ENCODE measurements around the gene TREM2. TPM values are rescaled to one million over a fixed set of nuclear protein-coding genes. Genes with fewer than 3 reads are reported as not detected.

Gene TREM2
- total RNA-seq, 1 donor: under 0.01 TPM

DNA sequence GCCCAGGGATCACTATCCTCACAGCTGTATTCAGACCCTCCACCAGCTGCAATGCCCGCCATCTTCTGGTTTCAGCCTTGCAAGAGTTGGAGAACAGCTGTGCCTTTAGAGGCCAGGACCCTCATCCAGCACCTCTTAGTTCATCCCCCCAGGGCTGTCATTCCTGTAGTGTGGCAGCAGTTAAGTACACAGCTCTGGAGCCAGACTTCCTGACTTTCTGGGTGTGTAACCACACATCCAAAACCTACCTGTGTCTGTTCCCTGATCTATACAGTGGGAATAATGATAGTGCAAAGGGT lies 452 bp upstream of the TREM2 start:
- no peak for DNase-seq (ENCODE audit: insufficient read length, low spot score, missing footprints)
- Histone ChIP-seq H3K4me1 (ENCODE audit: insufficient read depth, low read length) (no peaks in the 10 kb centered on the region), H2AFZ (ENCODE audit: low read length) (no peak overlapping the region), H3K4me2 (ENCODE audit: insufficient read depth, low read length) (no peak overlapping the region), H3K9me3 (ENCODE audit: low read depth, low read length) (no peaks in the 10 kb centered on the region), H3K27ac (ENCODE audit: low read depth, low read length) (no peak overlapping the region), H4K20me1 (ENCODE audit: insufficient read depth, low read length) (no peaks in the 10 kb centered on the region), H3K36me3 (ENCODE audit: insufficient read depth, low read length) (no peaks in the 10 kb centered on the region), H3K79me2 (ENCODE audit: insufficient read depth, low read length) (no peaks in the 10 kb centered on the region), H3K27me3 (ENCODE audit: insufficient read depth, low read length) (no peaks in the 10 kb centered on the region), H3K4me3 (ENCODE audit: insufficient read depth, low read length) (no peak overlapping the region)
- TF ChIP-seq CTCF (IDR thresholded peaks at IDR 0.05; ENCODE audit: extremely low read depth, low read depth, low read length): no peak

- Histone ChIP-seq H3K4me3 (ENCODE audit: insufficient read depth, low read length) (no peak overlapping the region), H3K27ac (ENCODE audit: low read depth, low read length) (no peak overlapping the region), H3K36me3 (ENCODE audit: insufficient read depth, low read length) (no peaks in the 10 kb centered on the region), H3K79me2 (ENCODE audit: insufficient read depth, low read length) (no peaks in the 10 kb centered on the region), H4K20me1 (ENCODE audit: insufficient read depth, low read length) (no peaks in the 10 kb centered on the region), H3K4me1 (ENCODE audit: insufficient read depth, low read length) (no peaks in the 10 kb centered on the region), H3K9me3 (ENCODE audit: low read depth, low read length) (no peaks in the 10 kb centered on the region), H3K4me2 (ENCODE audit: insufficient read depth, low read length) (no peak overlapping the region), H3K27me3 (ENCODE audit: insufficient read depth, low read length) (no peaks in the 10 kb centered on the region), H2AFZ (ENCODE audit: low read length) (no peak overlapping the region)
- no peak for DNase-seq (ENCODE audit: insufficient read length, low spot score, missing footprints)
- TF ChIP-seq CTCF (IDR thresholded peaks at IDR 0.05; ENCODE audit: extremely low read depth, low read depth, low read length): no peak
Observed at GRCh38 chr6:41161851-41162552, 914 bp downstream of the TREM2 start.

DNA sequence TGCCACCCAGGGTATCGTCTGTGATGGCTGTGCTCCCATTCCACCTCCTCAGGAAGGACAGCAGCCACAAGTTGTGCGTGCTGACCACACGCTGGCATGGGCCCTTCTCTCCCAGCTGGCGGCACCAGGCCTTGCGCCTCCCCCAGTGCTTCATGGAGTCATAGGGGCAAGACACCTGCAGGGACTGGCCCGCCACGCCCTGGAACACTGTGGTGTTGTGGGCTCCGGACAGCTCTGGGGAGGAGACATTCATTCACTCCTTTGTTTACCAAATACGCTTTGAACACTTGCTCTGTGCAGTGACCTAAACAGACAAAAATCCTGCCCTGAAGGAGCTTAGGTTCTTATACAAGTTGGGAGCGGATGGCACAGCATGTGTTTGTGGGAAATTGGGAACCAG lies 1.5 kb downstream of the TREM2 start:
- Histone ChIP-seq H2AFZ (ENCODE audit: low read length) (no peak overlapping the region), H3K4me3 (ENCODE audit: insufficient read depth, low read length) (no peak overlapping the region), H3K27me3 (ENCODE audit: insufficient read depth, low read length) (no peaks in the 10 kb centered on the region), H3K36me3 (ENCODE audit: insufficient read depth, low read length) (no peaks in the 10 kb centered on the region), H4K20me1 (ENCODE audit: insufficient read depth, low read length) (no peaks in the 10 kb centered on the region), H3K79me2 (ENCODE audit: insufficient read depth, low read length) (no peaks in the 10 kb centered on the region), H3K4me1 (ENCODE audit: insufficient read depth, low read length) (no peaks in the 10 kb centered on the region), H3K27ac (ENCODE audit: low read depth, low read length) (no peak overlapping the region), H3K4me2 (ENCODE audit: insufficient read depth, low read length) (no peak overlapping the region), H3K9me3 (ENCODE audit: low read depth, low read length) (no peaks in the 10 kb centered on the region)
- DNase-seq (ENCODE audit: insufficient read length, low spot score, missing footprints): no peak
- TF ChIP-seq CTCF (IDR thresholded peaks at IDR 0.05; ENCODE audit: extremely low read depth, low read depth, low read length): no peak

- Histone ChIP-seq H3K4me1 (ENCODE audit: insufficient read depth, low read length) (no peaks in the 10 kb centered on the region), H3K4me3 (ENCODE audit: insufficient read depth, low read length) (no peak overlapping the region), H3K27ac (ENCODE audit: low read depth, low read length) (no peak overlapping the region), H4K20me1 (ENCODE audit: insufficient read depth, low read length) (no peaks in the 10 kb centered on the region), H3K27me3 (ENCODE audit: insufficient read depth, low read length) (no peaks in the 10 kb centered on the region), H3K4me2 (ENCODE audit: insufficient read depth, low read length) (no peak overlapping the region), H3K9me3 (ENCODE audit: low read depth, low read length) (no peaks in the 10 kb centered on the region), H3K79me2 (ENCODE audit: insufficient read depth, low read length) (no peaks in the 10 kb centered on the region), H2AFZ (ENCODE audit: low read length) (no peak overlapping the region), H3K36me3 (ENCODE audit: insufficient read depth, low read length) (no peaks in the 10 kb centered on the region)
- TF ChIP-seq CTCF (IDR thresholded peaks at IDR 0.05; ENCODE audit: extremely low read depth, low read depth, low read length): no peak
- no peak for DNase-seq (ENCODE audit: insufficient read length, low spot score, missing footprints)
Observed at GRCh38 chr6:41160933-41161332, 2.0 kb downstream of the TREM2 start.

All from osteoblast (primary cell).